HG02885 (cell line): Measurements from ENCODE around the gene SLC37A3.

ENCODE experiments used
- ATAC-seq: cut with Tn5 transposase; IDR thresholded peaks from one replicate; pipeline ENCODE4 v1.9.1; 2021; ENCODE audit warnings: mild to moderate bottlenecking; ENCODE audit not compliant: unreplicated experiment, poor library complexity

SLC37A3 gene

GRCh38 chr7:140403878-140404564 is 5.7 kb upstream of the SLC37A3 start, which contains the start of gene RAB19:
TSS of gene RAB19 (plus strand) at chr7:140404058. CDS start at chr7:140407647, 3,589 bp downstream.
- ATAC-seq, result peak; percentile 62

- ATAC-seq, result no peak
These were observed 4.0 kb upstream of the SLC37A3 start for GRCh38 chr7:140402178-140402835.

- ATAC-seq, result no peak
These were observed 2.1 kb upstream of the SLC37A3 start for GRCh38 chr7:140400381-140400780.

GRCh38 chr7:140398821-140399220 is 491 bp upstream of the SLC37A3 start:
- ATAC-seq, result no peak

- no peak for ATAC-seq
These were observed 4.5 kb downstream of the SLC37A3 start for GRCh38 chr7:140393756-140394306.

- no peak for ATAC-seq
These were observed 6.7 kb downstream of the SLC37A3 start for GRCh38 chr7:140391634-140392033.

GRCh38 chr7:140390466-140391190 is 7.7 kb downstream of the SLC37A3 start:
- ATAC-seq, result peak; percentile 78

- ATAC-seq, result no peak
These were observed 8.3 kb downstream of the SLC37A3 start for GRCh38 chr7:140390034-140390433.

- no peak for ATAC-seq
These were observed 8.9 kb downstream of the SLC37A3 start for GRCh38 chr7:140389445-140389844.

GRCh38 chr7:140384894-140385545 is 13.3 kb downstream of the SLC37A3 start:
- ATAC-seq, result no peak

GRCh38 chr7:140383954-140384713 is 14.2 kb downstream of the SLC37A3 start:
- no peak for ATAC-seq

- ATAC-seq, result no peak
These were observed 22.2 kb downstream of the SLC37A3 start for GRCh38 chr7:140375892-140376730.

GRCh38 chr7:140375323-140375722 is 23.0 kb downstream of the SLC37A3 start:
- ATAC-seq, result no peak

- ATAC-seq, result no peak
These were observed 29.0 kb downstream of the SLC37A3 start for GRCh38 chr7:140369294-140369693.

- no peak for ATAC-seq
These were observed 30.8 kb downstream of the SLC37A3 start for GRCh38 chr7:140367528-140367927.

- ATAC-seq, result no peak
These were observed 33.5 kb downstream of the SLC37A3 start for GRCh38 chr7:140364819-140365218.

- no peak for ATAC-seq
These were observed 37.6 kb downstream of the SLC37A3 start for GRCh38 chr7:140360697-140361229.

- ATAC-seq, result peak; percentile 50
These were observed 39.8 kb downstream of the SLC37A3 start for GRCh38 chr7:140358412-140359051.
